ENCODE results near the gene RAB40C. TPM values are rescaled to one million over a fixed set of nuclear protein-coding genes. Genes with fewer than 3 reads are reported as not detected.

The RAB40C gene
- total RNA-seq, 1 donor from 2014 or later = 31.6 TPM

- peak; percentile 84 for TF ChIP-seq CTCF (conservative IDR thresholded peaks at IDR 0.05)
- H3K4me3 Mint-ChIP-seq = peak within 1 kb of the TSS; percentile 84
- H3K27me3 Mint-ChIP-seq (ENCODE audit: low read depth) = no peaks in the 10 kb centered on the region
- H3K4me1 Mint-ChIP-seq = peaks cover 4% of the 10 kb centered on the region
- H3K36me3 Mint-ChIP-seq (ENCODE audit: low read depth) = no peaks in the 10 kb centered on the region
- peak; percentile 90 for DNase-seq (ENCODE audit: low read depth, low spot score)
- no peaks in the 10 kb centered on the region for H3K9me3 Mint-ChIP-seq
- H3K27ac Mint-ChIP-seq (ENCODE audit: unreplicated experiment) = peak within 1 kb of the TSS; percentile 95
Measured at GRCh38 chr16:667780-668518, 78.1 kb downstream of the RAB40C start, which contains the start of gene RHOT2. Gene RHOT2, plus strand, starts transcription at chr16:668132. Its CDS starts 68 bp downstream, at chr16:668200.

GRCh38 chr16:668519-669171 is 78.8 kb downstream of the RAB40C start:
- no peaks in the 10 kb centered on the region for H3K9me3 Mint-ChIP-seq
- peak overlapping the region; percentile 84 for H3K4me3 Mint-ChIP-seq
- no peaks in the 10 kb centered on the region for H3K36me3 Mint-ChIP-seq (ENCODE audit: low read depth)
- no peak for DNase-seq (ENCODE audit: low read depth, low spot score)
- H3K27me3 Mint-ChIP-seq (ENCODE audit: low read depth) = no peaks in the 10 kb centered on the region
- H3K27ac Mint-ChIP-seq (ENCODE audit: unreplicated experiment) = no peak overlapping the region
- H3K4me1 Mint-ChIP-seq = peaks cover 4% of the 10 kb centered on the region
- TF ChIP-seq CTCF (conservative IDR thresholded peaks at IDR 0.05) = no peak

- no peaks in the 10 kb centered on the region for H3K36me3 Mint-ChIP-seq (ENCODE audit: low read depth)
- TF ChIP-seq CTCF (conservative IDR thresholded peaks at IDR 0.05) = no peak
- H3K27me3 Mint-ChIP-seq (ENCODE audit: low read depth) = peaks cover under 1% of the 10 kb centered on the region
- H3K4me1 Mint-ChIP-seq = peaks cover 4% of the 10 kb centered on the region
- no peaks in the 10 kb centered on the region for H3K9me3 Mint-ChIP-seq
- DNase-seq (ENCODE audit: low read depth, low spot score) = no peak
- no peak overlapping the region for H3K27ac Mint-ChIP-seq (ENCODE audit: unreplicated experiment)
- H3K4me3 Mint-ChIP-seq = peak overlapping the region; percentile 84
Measured at GRCh38 chr16:669666-670065, 79.8 kb downstream of the RAB40C start.

- DNase-seq (ENCODE audit: low read depth, low spot score) = no peak
- Mint-ChIP-seq H3K36me3 (ENCODE audit: low read depth) (no peaks in the 10 kb centered on the region), H3K9me3 (no peaks in the 10 kb centered on the region), H3K27ac (ENCODE audit: unreplicated experiment) (no peak overlapping the region), H3K27me3 (ENCODE audit: low read depth) (peaks cover 8% of the 10 kb centered on the region), H3K4me3 (peak overlapping the region; percentile 84), H3K4me1 (peaks cover 8% of the 10 kb centered on the region)
- TF ChIP-seq CTCF (conservative IDR thresholded peaks at IDR 0.05) = no peak
Measured at GRCh38 chr16:670485-671352, 80.9 kb downstream of the RAB40C start.

- Mint-ChIP-seq H3K36me3 (ENCODE audit: low read depth) (no peaks in the 10 kb centered on the region), H3K27me3 (ENCODE audit: low read depth) (peaks cover 9% of the 10 kb centered on the region), H3K4me3 (no peak overlapping the region), H3K27ac (ENCODE audit: unreplicated experiment) (no peak overlapping the region), H3K9me3 (no peaks in the 10 kb centered on the region), H3K4me1 (peaks cover 8% of the 10 kb centered on the region)
- TF ChIP-seq CTCF (conservative IDR thresholded peaks at IDR 0.05) = no peak
- DNase-seq (ENCODE audit: low read depth, low spot score) = no peak
Measured at GRCh38 chr16:671353-672131, 81.7 kb downstream of the RAB40C start.
